Measurements from ENCODE around the gene MYO18A. TPM values are rescaled to one million over a fixed set of nuclear protein-coding genes. Genes with fewer than 3 reads are reported as not detected.

Gene MYO18A
- total RNA-seq, 1 donor from 2014 or later, result 11.6 TPM

DNA sequence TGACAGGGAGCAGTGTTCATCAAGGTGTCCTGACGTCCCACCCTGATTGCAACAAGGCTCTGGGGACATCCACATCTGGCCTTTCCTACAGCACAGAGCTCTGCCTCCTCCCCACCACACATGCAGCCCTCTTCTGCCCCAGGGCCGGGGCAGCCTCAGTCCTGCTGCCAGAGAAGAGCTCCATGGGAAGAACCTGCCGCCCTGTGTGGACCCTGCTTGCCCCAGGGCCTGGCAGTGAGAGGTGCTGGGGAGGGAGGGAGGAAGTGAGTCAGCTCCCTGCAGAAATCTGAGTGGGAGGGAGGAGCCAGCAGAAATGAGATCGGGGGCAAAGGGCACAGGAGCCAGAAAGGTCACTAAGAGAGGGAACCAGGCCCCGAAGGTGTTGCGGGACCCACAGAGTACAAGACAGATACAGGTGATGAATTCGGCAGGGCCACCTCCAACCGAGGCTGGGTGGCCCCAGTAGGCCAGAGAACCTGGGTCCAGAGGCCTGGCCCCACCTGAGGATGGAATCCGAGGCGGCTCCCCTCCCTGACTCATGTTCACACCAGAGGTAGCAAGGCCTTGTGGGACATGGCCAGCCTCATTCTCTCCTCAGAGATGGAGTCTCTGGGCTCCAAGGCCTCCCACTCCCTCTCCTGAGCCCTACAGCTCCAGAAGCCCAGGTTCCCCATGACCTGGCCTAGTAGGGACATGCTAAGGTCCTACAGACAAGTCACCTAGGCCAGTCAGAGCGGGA is 24.8 kb downstream of the MYO18A start:
- no peak for TF ChIP-seq EZH2 (IDR thresholded peaks at IDR 0.05)
- TF ChIP-seq, protein P1, sequence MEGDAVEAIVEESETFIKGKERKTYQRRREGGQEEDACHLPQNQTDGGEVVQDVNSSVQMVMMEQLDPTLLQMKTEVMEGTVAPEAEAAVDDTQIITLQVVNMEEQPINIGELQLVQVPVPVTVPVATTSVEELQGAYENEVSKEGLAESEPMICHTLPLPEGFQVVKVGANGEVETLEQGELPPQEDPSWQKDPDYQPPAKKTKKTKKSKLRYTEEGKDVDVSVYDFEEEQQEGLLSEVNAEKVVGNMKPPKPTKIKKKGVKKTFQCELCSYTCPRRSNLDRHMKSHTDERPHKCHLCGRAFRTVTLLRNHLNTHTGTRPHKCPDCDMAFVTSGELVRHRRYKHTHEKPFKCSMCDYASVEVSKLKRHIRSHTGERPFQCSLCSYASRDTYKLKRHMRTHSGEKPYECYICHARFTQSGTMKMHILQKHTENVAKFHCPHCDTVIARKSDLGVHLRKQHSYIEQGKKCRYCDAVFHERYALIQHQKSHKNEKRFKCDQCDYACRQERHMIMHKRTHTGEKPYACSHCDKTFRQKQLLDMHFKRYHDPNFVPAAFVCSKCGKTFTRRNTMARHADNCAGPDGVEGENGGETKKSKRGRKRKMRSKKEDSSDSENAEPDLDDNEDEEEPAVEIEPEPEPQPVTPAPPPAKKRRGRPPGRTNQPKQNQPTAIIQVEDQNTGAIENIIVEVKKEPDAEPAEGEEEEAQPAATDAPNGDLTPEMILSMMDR (IDR thresholded peaks at IDR 0.05), result no peak
- no peak for TF ChIP-seq EZH2phosphoT487 (IDR thresholded peaks at IDR 0.05)
- H3K9me3 Mint-ChIP-seq, result no peaks in the 10 kb centered on the region
- peaks cover 35% of the 10 kb centered on the region for H3K4me1 Mint-ChIP-seq
- H3K36me3 Mint-ChIP-seq, result no peaks in the 10 kb centered on the region
- no peak overlapping the region for H3K27ac ChIP-seq
- H2AFZ ChIP-seq (replicated peaks), result no peak overlapping the region
- peak overlapping the region; percentile 45 for H3K4me2 ChIP-seq
- peak overlapping the region; percentile 27 for H3K4me3 Mint-ChIP-seq
- H3K27me3 Mint-ChIP-seq (ENCODE audit: insufficient read depth, low read depth), result peaks cover 7% of the 10 kb centered on the region
- H3K27me3 ChIP-seq, result no peaks in the 10 kb centered on the region
- no peaks in the 10 kb centered on the region for H3K9me3 ChIP-seq (ENCODE audit: low read depth)
- H3F3A ChIP-seq (ENCODE audit: low read depth), result no peaks in the 10 kb centered on the region
- DNase-seq (ENCODE audit: low spot score), result no peak
- H3K9ac ChIP-seq, result no peak overlapping the region
- no peaks in the 10 kb centered on the region for H3K36me3 ChIP-seq
- peaks cover 6% of the 10 kb centered on the region for H3K79me2 ChIP-seq (ENCODE audit: low read depth)
- H4K20me1 ChIP-seq (ENCODE audit: low read depth), result peaks cover 20% of the 10 kb centered on the region
- peak overlapping the region; percentile 79 for H3K27ac Mint-ChIP-seq
- H3K4me1 ChIP-seq, result peaks cover 26% of the 10 kb centered on the region
- no peak overlapping the region for H3K4me3 ChIP-seq

DNA sequence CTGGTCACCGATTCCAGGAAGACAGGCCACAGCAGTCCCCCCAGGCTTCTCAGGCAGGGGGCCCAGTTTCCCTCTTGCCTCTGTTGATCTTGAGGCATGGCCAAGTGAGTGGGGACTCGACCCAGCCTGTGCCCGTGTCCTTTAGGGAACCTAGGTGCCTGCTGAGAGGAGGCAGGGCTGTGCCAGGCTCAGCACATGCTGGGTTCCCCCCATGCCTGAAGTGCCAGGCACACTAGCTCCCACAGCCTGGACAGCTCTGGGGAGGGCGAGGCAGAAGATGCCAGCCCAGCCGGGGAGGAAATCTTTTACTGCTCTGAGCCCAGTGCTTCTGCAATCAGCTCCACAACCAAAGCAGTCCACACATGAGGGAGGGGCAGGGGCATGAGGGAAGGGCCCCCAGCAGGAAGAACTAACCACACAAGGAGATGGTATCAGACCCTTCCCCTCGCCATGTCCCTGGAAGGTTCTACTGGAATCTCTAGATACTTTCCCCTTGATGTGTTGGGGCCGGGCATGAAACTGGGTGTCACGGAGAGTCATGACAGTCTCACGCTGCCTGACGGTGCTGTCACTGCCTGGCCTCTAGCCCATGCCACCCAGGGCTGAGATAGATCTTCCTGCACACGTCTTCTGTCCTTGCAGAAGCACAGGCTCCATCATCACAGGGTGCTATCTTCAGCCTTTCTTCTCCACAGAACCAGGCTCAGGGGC is 25.5 kb downstream of the MYO18A start:
- no peak overlapping the region for H2AFZ ChIP-seq (replicated peaks)
- H3K4me2 ChIP-seq, result no peak overlapping the region
- peaks cover 20% of the 10 kb centered on the region for H4K20me1 ChIP-seq (ENCODE audit: low read depth)
- peaks cover 26% of the 10 kb centered on the region for H3K4me1 ChIP-seq
- no peak overlapping the region for H3K9ac ChIP-seq
- peaks cover 3% of the 10 kb centered on the region for H3F3A ChIP-seq (ENCODE audit: low read depth)
- H3K79me2 ChIP-seq (ENCODE audit: low read depth), result peaks cover 6% of the 10 kb centered on the region
- H3K36me3 ChIP-seq, result no peaks in the 10 kb centered on the region
- peaks cover 6% of the 10 kb centered on the region for H3K27me3 Mint-ChIP-seq (ENCODE audit: insufficient read depth, low read depth)
- no peaks in the 10 kb centered on the region for H3K9me3 ChIP-seq (ENCODE audit: low read depth)
- H3K27ac Mint-ChIP-seq, result peak overlapping the region; percentile 79
- no peaks in the 10 kb centered on the region for H3K27me3 ChIP-seq
- no peak overlapping the region for H3K4me3 ChIP-seq
- no peak overlapping the region for H3K27ac ChIP-seq
- TF ChIP-seq EZH2phosphoT487 (IDR thresholded peaks at IDR 0.05), result no peak
- TF ChIP-seq EZH2 (IDR thresholded peaks at IDR 0.05), result no peak
- TF ChIP-seq, protein P1 (IDR thresholded peaks at IDR 0.05), result no peak
- H3K4me1 Mint-ChIP-seq, result peaks cover 39% of the 10 kb centered on the region
- DNase-seq (ENCODE audit: low spot score), result no peak
- no peak overlapping the region for H3K4me3 Mint-ChIP-seq
- H3K9me3 Mint-ChIP-seq, result no peaks in the 10 kb centered on the region
- no peaks in the 10 kb centered on the region for H3K36me3 Mint-ChIP-seq

DNA sequence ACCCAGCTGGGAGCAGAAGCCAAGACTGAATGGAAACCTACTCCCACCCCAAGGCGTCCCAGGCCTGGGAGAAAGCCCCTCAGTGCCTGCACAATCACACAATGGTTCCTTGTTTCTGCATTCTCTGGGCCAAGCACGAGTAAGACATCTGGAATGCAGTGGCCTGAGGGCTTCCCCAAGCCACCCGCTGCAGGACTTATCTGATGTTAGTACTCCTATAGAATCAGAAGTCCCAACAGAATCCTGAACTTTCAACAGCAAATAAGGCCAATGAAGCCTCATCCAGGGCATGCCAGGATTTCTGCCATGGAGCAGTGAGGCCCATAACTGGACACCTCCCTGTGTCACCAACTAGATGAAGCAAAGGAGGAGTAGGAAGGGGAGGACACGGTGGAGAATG is 28.6 kb downstream of the MYO18A start:
- no peaks in the 10 kb centered on the region for H3K9me3 ChIP-seq (ENCODE audit: low read depth)
- H3K4me1 Mint-ChIP-seq, result peaks cover 41% of the 10 kb centered on the region
- peaks cover 7% of the 10 kb centered on the region for H3K27me3 Mint-ChIP-seq (ENCODE audit: insufficient read depth, low read depth)
- no peak overlapping the region for H3K4me3 Mint-ChIP-seq
- H3K27ac ChIP-seq, result no peak overlapping the region
- TF ChIP-seq EZH2phosphoT487 (IDR thresholded peaks at IDR 0.05) (no peak), EZH2 (IDR thresholded peaks at IDR 0.05) (no peak)
- TF ChIP-seq, protein P1 (IDR thresholded peaks at IDR 0.05), result no peak
- peaks cover 6% of the 10 kb centered on the region for H3K79me2 ChIP-seq (ENCODE audit: low read depth)
- H3K27me3 ChIP-seq, result no peaks in the 10 kb centered on the region
- H4K20me1 ChIP-seq (ENCODE audit: low read depth), result peaks cover 9% of the 10 kb centered on the region
- no peak overlapping the region for H2AFZ ChIP-seq (replicated peaks)
- peaks cover 11% of the 10 kb centered on the region for H3F3A ChIP-seq (ENCODE audit: low read depth)
- no peaks in the 10 kb centered on the region for H3K9me3 Mint-ChIP-seq
- H3K27ac Mint-ChIP-seq, result no peak overlapping the region
- H3K4me3 ChIP-seq, result no peak overlapping the region
- no peak overlapping the region for H3K4me2 ChIP-seq
- no peaks in the 10 kb centered on the region for H3K36me3 Mint-ChIP-seq
- H3K36me3 ChIP-seq, result no peaks in the 10 kb centered on the region
- DNase-seq (ENCODE audit: low spot score), result peak; percentile 38
- peaks cover 38% of the 10 kb centered on the region for H3K4me1 ChIP-seq
- H3K9ac ChIP-seq, result no peak overlapping the region
